M059J (cell line): ENCODE results near the gene GFRA4. TPM values are rescaled to one million over a fixed set of nuclear protein-coding genes. Genes with fewer than 3 reads are reported as not detected.
"Not testable (repeated sequence)": the region's sequence is repeated elsewhere in the genome, so short reads cannot be mapped to it uniquely, and the experiment has no call there.

ENCODE experiments used
- DNase-seq: peaks from one replicate; pipeline ENCODE4 v3.0.0-alpha.2; 2012; ENCODE audit warnings: low read depth
- total RNA-seq: library from RNA; depleted of rRNA; stranded (reverse); fragments of >200 nt; shearing (Covaris generic); gene quantifications from 2 replicates; pipeline ENCODE4 v1.2.3, GENCODE V29; 2014; rRNA removed

GFRA4 gene
- total RNA-seq, 1 experiment from 2014 or later, result not detected

DNA sequence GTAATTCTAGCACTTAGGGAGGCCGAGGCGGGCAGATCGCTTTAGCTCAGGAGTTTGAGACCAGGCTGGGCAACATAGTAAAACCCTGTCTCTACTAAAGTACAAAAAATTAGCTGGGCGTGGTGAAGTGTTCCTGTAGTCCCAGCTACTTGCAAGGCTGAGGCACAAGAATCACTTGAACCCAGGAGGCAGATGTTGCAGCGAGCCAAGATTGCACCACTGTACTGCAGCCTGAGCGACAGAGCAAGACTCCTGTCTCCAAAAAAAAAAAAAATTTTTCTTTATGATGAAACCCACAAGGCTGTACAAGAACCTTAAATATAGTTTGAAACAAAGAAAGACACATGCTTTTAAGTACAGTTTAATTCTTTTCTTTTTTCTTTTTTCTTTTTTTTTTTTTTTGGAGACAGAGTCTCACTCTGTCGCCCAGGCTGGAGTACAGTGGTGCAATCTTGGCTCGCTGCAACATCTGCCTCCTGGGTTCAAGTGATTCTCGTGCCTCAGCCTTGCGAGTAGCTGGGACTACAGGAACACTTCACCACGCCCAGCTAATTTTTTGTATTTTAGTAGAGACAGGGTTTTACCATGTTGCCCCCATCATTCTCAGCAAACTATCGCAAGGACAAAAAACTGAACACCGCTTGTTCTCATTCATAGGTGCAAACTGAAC, 47.9 kb downstream of the GFRA4 start:
- not testable (repeated sequence) for DNase-seq

GRCh38 chr20:3614466-3614865, 48.7 kb downstream of the GFRA4 start:
- DNase-seq, result no peak

GRCh38 chr20:3613821-3614440, 49.3 kb downstream of the GFRA4 start:
- no peak for DNase-seq

GRCh38 chr20:3612795-3613572, 50.2 kb downstream of the GFRA4 start:
- no peak for DNase-seq

GRCh38 chr20:3611901-3612300, 51.3 kb downstream of the GFRA4 start:
- no peak for DNase-seq

Other genes with a start within 250 kb of the GFRA4 start
- 16.5 and 33.7 TPM in 2 replicates for gene ATRN, start 192.4 kb downstream of the GFRA4 start, total RNA-seq
- gene ADAM33, start 18.6 kb upstream of the GFRA4 start, total RNA-seq, result 0.15 and 0.25 TPM in 2 replicates
- not detected in 2 replicates for gene SIGLEC1, start 49.2 kb upstream of the GFRA4 start, total RNA-seq
- gene HSPA12B, start 69.3 kb upstream of the GFRA4 start, total RNA-seq, result 0.05 TPM in 1 of 2 replicates, not detected in the other
- 26.8 and 39.1 TPM in 2 replicates for gene ADISSP, start 104.4 kb upstream of the GFRA4 start, total RNA-seq
- 0.27 and 0.34 TPM in 2 replicates for gene SPEF1, start 118.0 kb upstream of the GFRA4 start, total RNA-seq
- gene CENPB, start 123.3 kb upstream of the GFRA4 start, total RNA-seq, result 80.2 and 161 TPM in 2 replicates
- gene CDC25B, start 132.9 kb upstream of the GFRA4 start, total RNA-seq, result 67.5 and 104 TPM in 2 replicates
- gene AP5S1, start 157.1 kb upstream of the GFRA4 start, total RNA-seq, result 35.7 and 41.4 TPM in 2 replicates
- 20.8 and 39.5 TPM in 2 replicates for gene MAVS, start 183.4 kb upstream of the GFRA4 start, total RNA-seq
- 67.6 and 81.8 TPM in 2 replicates for gene PANK2, start 226.0 kb upstream of the GFRA4 start, total RNA-seq